Activated CD4-positive, alpha-beta memory T cell treated with anti-CD3 and anti-CD28 coated beads for 36 hours (primary cell): Measurements from ENCODE around the gene TIPIN. TPM values are rescaled to one million over a fixed set of nuclear protein-coding genes. Genes with fewer than 3 reads are reported as not detected.

Experiments
- CTCF ChIA-PET: fragments of 350-600 bp; sonication (Branson Sonifier 250); formaldehyde crosslinking; loops from one replicate; lab custom pipeline; 2021; ENCODE audit warnings: antibody characterized with exemption, inconsistent platforms; lab: Charles Lee
- POLR2A ChIA-PET: fragments of 350-600 bp; sonication (Branson Sonifier 250); formaldehyde crosslinking; loops from one replicate; lab custom pipeline; 2021; ENCODE audit warnings: antibody characterized with exemption; lab: Charles Lee
- DNase-seq: peaks from one replicate; pipeline ENCODE4 v3.0.0-alpha.2; 2020
- H3K27ac Mint-ChIP-seq: one replicate; pipeline ENCODE4 v1.8.0; 2021; ENCODE audit warnings: mixed read lengths
- H3K27me3 Mint-ChIP-seq: one replicate; pipeline ENCODE4 v1.8.0; 2021; ENCODE audit warnings: mixed read lengths
- H3K36me3 Mint-ChIP-seq: one replicate; pipeline ENCODE4 v1.8.0; 2021; ENCODE audit warnings: mixed read lengths
- H3K4me1 Mint-ChIP-seq: one replicate; pipeline ENCODE4 v1.8.0; 2021; ENCODE audit warnings: low read depth, mixed read lengths
- H3K4me3 Mint-ChIP-seq: one replicate; pipeline ENCODE4 v1.8.0; 2021; ENCODE audit warnings: mild to moderate bottlenecking, mixed read lengths
- H3K9me3 Mint-ChIP-seq: one replicate; pipeline ENCODE4 v1.8.0; 2021; ENCODE audit warnings: mixed read lengths
- intact Hi-C: fragments of 100-400 bp; cut with micrococcal nuclease; formaldehyde crosslinking; loops from one replicate; pipeline ENCODE4 v1.15.1; 2023
- total RNA-seq, 2 experiments: library from RNA; stranded (reverse); gene quantifications; one replicate each; pipeline ENCODE4 v1.2.3, GENCODE V29; 2021

TIPIN gene
- total RNA-seq, 2 experiments from 2014 or later = 43.2 to 45.9 TPM

- peaks cover 11% of the 10 kb centered on the region for H3K36me3 Mint-ChIP-seq
- peak overlapping the region; percentile 84 for H3K4me3 Mint-ChIP-seq
- H3K27ac Mint-ChIP-seq = peak overlapping the region; percentile 89
- no peaks in the 10 kb centered on the region for H3K27me3 Mint-ChIP-seq
- no peaks in the 10 kb centered on the region for H3K9me3 Mint-ChIP-seq
- peaks cover 39% of the 10 kb centered on the region for H3K4me1 Mint-ChIP-seq
- no peak for DNase-seq
- ChIA-PET POLR2A (interaction anchor here (0.5 to 1.7 kb wide), 8 partner anchors 62 to 1468 kb away, joined by 3 to 6 read pairs (median 4); partner anchors contain the start of genes HACD3, RNU5B-1, RPL4 and SNAPC5), CTCF (interaction anchor here (0.7 to 1.6 kb wide), 4 partner anchors 43 to 684 kb away, joined by 3 to 4 read pairs (median 3); partner anchors contain the start of genes INTS14, RAB11A and SNAPC5)
- intact Hi-C loops = loop anchor here (5.0 to 10.0 kb wide), 3 partner anchors 62 to 680 kb away; partner anchors contain the start of genes INTS14, RAB11A and TIPIN
These were observed 61.6 kb downstream of the TIPIN start for GRCh38 chr15:66294932-66295235.

GRCh38 chr15:66294157-66294931 lies 62.1 kb downstream of the TIPIN start:
- intact Hi-C loops = loop anchor here (5.0 to 10.0 kb wide), 3 partner anchors 63 to 680 kb away; partner anchors contain the start of genes INTS14, RAB11A and TIPIN
- Mint-ChIP-seq H3K4me1 (peaks cover 39% of the 10 kb centered on the region), H3K4me3 (peak overlapping the region; percentile 84), H3K9me3 (no peaks in the 10 kb centered on the region), H3K36me3 (peaks cover 10% of the 10 kb centered on the region), H3K27ac (peak overlapping the region; percentile 89), H3K27me3 (no peaks in the 10 kb centered on the region)
- ChIA-PET POLR2A (interaction anchor here (0.5 to 1.7 kb wide), 8 partner anchors 62 to 1469 kb away, joined by 3 to 6 read pairs (median 4); partner anchors contain the start of genes HACD3, RNU5B-1, RPL4 and SNAPC5), CTCF (interaction anchor here (0.6 to 1.6 kb wide), 5 partner anchors 43 to 684 kb away, joined by 3 to 4 read pairs (median 3); partner anchors contain the start of genes INTS14, RAB11A and SNAPC5)
- peak; percentile 35 for DNase-seq

- peak; percentile 68 for DNase-seq
- H3K4me1 Mint-ChIP-seq = peaks cover 39% of the 10 kb centered on the region
- no peaks in the 10 kb centered on the region for H3K27me3 Mint-ChIP-seq
- H3K27ac Mint-ChIP-seq = peak within 1 kb of the TSS; percentile 89
- CTCF ChIA-PET = interaction anchor here (0.6 to 1.6 kb wide), 5 partner anchors 42 to 683 kb away, joined by 3 to 5 read pairs (median 3); partner anchors contain the start of genes INTS14 and RAB11A
- POLR2A ChIA-PET = interaction anchor here (0.8 to 1.7 kb wide), 10 partner anchors 63 to 989 kb away, joined by 3 to 7 read pairs (median 4); partner anchors contain the start of genes HACD3, MAP2K1, RAB11A and RNU5B-1
- peak within 1 kb of the TSS; percentile 84 for H3K4me3 Mint-ChIP-seq
- H3K36me3 Mint-ChIP-seq = peaks cover 9% of the 10 kb centered on the region
- H3K9me3 Mint-ChIP-seq = no peaks in the 10 kb centered on the region
- intact Hi-C loops = loop anchor here (2.0 to 10.0 kb wide), 4 partner anchors 64 to 679 kb away; partner anchors contain the start of genes INTS14, RAB11A and TIPIN
These were observed 62.9 kb downstream of the TIPIN start, which contains the start of gene DIS3L for GRCh38 chr15:66293419-66294156. TSS of gene DIS3L (plus strand) at chr15:66293568. CDS start at chr15:66293597, 29 bp downstream.

GRCh38 chr15:66292571-66293418 lies 63.7 kb downstream of the TIPIN start:
- peak; percentile 13 for DNase-seq

GRCh38 chr15:66291816-66292570 lies 64.5 kb downstream of the TIPIN start:
- Mint-ChIP-seq H3K27ac (peak overlapping the region; percentile 85), H3K4me1 (peaks cover 40% of the 10 kb centered on the region), H3K27me3 (no peaks in the 10 kb centered on the region), H3K4me3 (peak overlapping the region; percentile 80), H3K9me3 (no peaks in the 10 kb centered on the region), H3K36me3 (peaks cover 5% of the 10 kb centered on the region)
- DNase-seq = no peak
- CTCF ChIA-PET = interaction anchor here (1.0 to 1.9 kb wide), 3 partner anchors 40 to 973 kb away, joined by 3 to 5 read pairs (median 5); no protein-coding TSS in a partner anchor
- POLR2A ChIA-PET = interaction anchor here (1.4 to 1.7 kb wide), 2 partner anchors 206 to 422 kb away, joined by 5 to 7 read pairs; partner anchors contain the start of genes RAB11A and SNAPC5
- intact Hi-C loops = loop anchor here (2.0 to 10.0 kb wide), 4 partner anchors 65 to 677 kb away; partner anchors contain the start of genes INTS14, RAB11A and TIPIN

More at GRCh38 chr15:66292571-66293418, 63.7 kb downstream of the TIPIN start:
- no peaks in the 10 kb centered on the region for H3K9me3 Mint-ChIP-seq
- H3K27me3 Mint-ChIP-seq = no peaks in the 10 kb centered on the region
- peaks cover 7% of the 10 kb centered on the region for H3K36me3 Mint-ChIP-seq
- peak overlapping the region; percentile 80 for H3K4me3 Mint-ChIP-seq
- H3K27ac Mint-ChIP-seq = peak overlapping the region; percentile 85
- POLR2A ChIA-PET = interaction anchor here (0.6 to 1.7 kb wide), 6 partner anchors 79 to 423 kb away, joined by 3 to 7 read pairs (median 4); partner anchors contain the start of genes MAP2K1, RAB11A, SNAPC5 and ZWILCH
- intact Hi-C loops = loop anchor here (2.0 to 10.0 kb wide), 4 partner anchors 65 to 678 kb away; partner anchors contain the start of genes INTS14, RAB11A and TIPIN
- peaks cover 39% of the 10 kb centered on the region for H3K4me1 Mint-ChIP-seq
- CTCF ChIA-PET = interaction anchor here (1.0 kb wide), 1 partner anchor 42 kb away, joined by 5 read pairs; no protein-coding TSS in a partner anchor

GRCh38 chr15:66290518-66290917 lies 66.0 kb downstream of the TIPIN start:
- ChIA-PET POLR2A (no interaction called here), CTCF (interaction anchor here (1.9 kb wide), 1 partner anchor 39 kb away, joined by 5 read pairs; no protein-coding TSS in a partner anchor)
- Mint-ChIP-seq H3K36me3 (no peaks in the 10 kb centered on the region), H3K4me3 (no peak overlapping the region), H3K27me3 (no peaks in the 10 kb centered on the region), H3K27ac (no peak overlapping the region), H3K4me1 (peaks cover 33% of the 10 kb centered on the region), H3K9me3 (no peaks in the 10 kb centered on the region)
- DNase-seq = peak; percentile 32
- intact Hi-C loops = loop anchor here (5.0 to 10.0 kb wide), 3 partner anchors 67 to 676 kb away; partner anchors contain the start of genes INTS14, RAB11A and TIPIN

- POLR2A ChIA-PET = no interaction called here
- CTCF ChIA-PET = interaction anchor here (2.4 kb wide), 1 partner anchor 38 kb away, joined by 9 read pairs; no protein-coding TSS in a partner anchor
- no peaks in the 10 kb centered on the region for H3K27me3 Mint-ChIP-seq
- no peaks in the 10 kb centered on the region for H3K9me3 Mint-ChIP-seq
- no peaks in the 10 kb centered on the region for H3K36me3 Mint-ChIP-seq
- intact Hi-C loops = loop anchor here (5.0 to 10.0 kb wide), 3 partner anchors 67 to 675 kb away; partner anchors contain the start of genes INTS14, RAB11A and TIPIN
- no peak overlapping the region for H3K4me3 Mint-ChIP-seq
- H3K4me1 Mint-ChIP-seq = peaks cover 27% of the 10 kb centered on the region
- no peak overlapping the region for H3K27ac Mint-ChIP-seq
- no peak for DNase-seq
These were observed 66.5 kb downstream of the TIPIN start for GRCh38 chr15:66290007-66290406.

GRCh38 chr15:66288551-66289185 lies 67.8 kb downstream of the TIPIN start:
- Mint-ChIP-seq H3K27ac (no peak overlapping the region), H3K4me1 (peaks cover 22% of the 10 kb centered on the region), H3K4me3 (no peak overlapping the region), H3K27me3 (no peaks in the 10 kb centered on the region), H3K36me3 (no peaks in the 10 kb centered on the region), H3K9me3 (no peaks in the 10 kb centered on the region)
- DNase-seq = no peak
- intact Hi-C loops = loop anchor here (5.0 kb wide), 1 partner anchor 36 kb away; the partner anchor contains the start of gene MEGF11
- ChIA-PET CTCF (interaction anchor here (0.6 to 2.4 kb wide), 12 partner anchors 9 to 693 kb away, joined by 3 to 9 read pairs (median 4); partner anchors contain the start of gene MEGF11), POLR2A (no interaction called here)

GRCh38 chr15:66288093-66288492 lies 68.4 kb downstream of the TIPIN start:
- no peak for DNase-seq
- no peaks in the 10 kb centered on the region for H3K9me3 Mint-ChIP-seq
- no peaks in the 10 kb centered on the region for H3K27me3 Mint-ChIP-seq
- no peak overlapping the region for H3K4me3 Mint-ChIP-seq
- peaks cover 22% of the 10 kb centered on the region for H3K4me1 Mint-ChIP-seq
- ChIA-PET POLR2A (no interaction called here), CTCF (interaction anchor here (0.6 to 2.4 kb wide), 14 partner anchors 8 to 908 kb away, joined by 3 to 9 read pairs (median 4); partner anchors contain the start of gene MEGF11)
- no peaks in the 10 kb centered on the region for H3K36me3 Mint-ChIP-seq
- intact Hi-C loops = loop anchor here (5.0 kb wide), 1 partner anchor 36 kb away; the partner anchor contains the start of gene MEGF11
- H3K27ac Mint-ChIP-seq = no peak overlapping the region
